HEK293 (cell line): ENCODE results near the gene BCAT1.

Experiments
- IKZF3 ChIP-seq: fragments of 450-650 bp; IDR thresholded peaks from 2 replicates; pipeline ENCODE4 v1.5.0; 2018; ENCODE audit warnings: missing biosample characterization, mild to moderate bottlenecking, missing genetic modification characterization, moderate library complexity
- KLF8 ChIP-seq: fragments of 450-650 bp; formaldehyde crosslinking; IDR thresholded peaks from 2 replicates; pipeline ENCODE4 v1.5.1; 2016; ENCODE audit warnings: missing biosample characterization, missing genetic modification characterization
- MYNN ChIP-seq: fragments of 450-650 bp; formaldehyde crosslinking; IDR thresholded peaks from 2 replicates; pipeline ENCODE4 v1.5.1; 2016; ENCODE audit warnings: missing biosample characterization, missing genetic modification characterization, borderline replicate concordance
- PRDM2 ChIP-seq: fragments of 450-650 bp; formaldehyde crosslinking; IDR thresholded peaks from 2 replicates; pipeline ENCODE4 v1.5.1; 2016; ENCODE audit warnings: missing biosample characterization, missing genetic modification characterization, borderline replicate concordance
- SP7 ChIP-seq: fragments of 450-650 bp; formaldehyde crosslinking; IDR thresholded peaks from 2 replicates; pipeline ENCODE4 v1.5.1; 2016; ENCODE audit warnings: missing biosample characterization, missing genetic modification characterization
- TSHZ1 ChIP-seq: fragments of 450-650 bp; formaldehyde crosslinking; IDR thresholded peaks from 2 replicates; pipeline ENCODE4 v1.5.1; 2016; ENCODE audit warnings: missing biosample characterization, missing genetic modification characterization, borderline replicate concordance
- ZBTB49 ChIP-seq: fragments of 450-650 bp; formaldehyde crosslinking; IDR thresholded peaks from 2 replicates; pipeline ENCODE4 v1.5.1; 2016; ENCODE audit warnings: missing biosample characterization, missing genetic modification characterization, low read depth
- ZBTB7A ChIP-seq: fragments of 450-650 bp; formaldehyde crosslinking; IDR thresholded peaks from 2 replicates; pipeline ENCODE4 v1.5.1; 2016; ENCODE audit warnings: low read depth, missing biosample characterization, missing genetic modification characterization
- ZNF174 ChIP-seq: fragments of 450-650 bp; formaldehyde crosslinking; IDR thresholded peaks from 2 replicates; pipeline ENCODE4 v1.5.0; 2017; ENCODE audit warnings: missing biosample characterization, mild to moderate bottlenecking, missing genetic modification characterization
- ZNF19 ChIP-seq: fragments of 450-650 bp; formaldehyde crosslinking; IDR thresholded peaks from 2 replicates; pipeline ENCODE4; 2016; ENCODE audit warnings: missing biosample characterization, missing genetic modification characterization, low read depth
- ZNF23 ChIP-seq: fragments of 450-650 bp; formaldehyde crosslinking; IDR thresholded peaks from 2 replicates; pipeline ENCODE4 v1.5.1; 2016; ENCODE audit warnings: missing biosample characterization, missing genetic modification characterization, borderline replicate concordance
- ZNF394 ChIP-seq: fragments of 450-650 bp; formaldehyde crosslinking; IDR thresholded peaks from 2 replicates; pipeline ENCODE4 v1.5.1; 2016; ENCODE audit warnings: missing biosample characterization, missing genetic modification characterization, mild to moderate bottlenecking, moderate library complexity, borderline replicate concordance
- ZNF513 ChIP-seq: fragments of 450-650 bp; IDR thresholded peaks from 2 replicates; pipeline ENCODE4 v1.5.1; 2018; ENCODE audit warnings: missing biosample characterization, missing genetic modification characterization
- ZNF518A ChIP-seq: fragments of 450-650 bp; formaldehyde crosslinking; conservative IDR thresholded peaks from 2 replicates; pipeline ENCODE4 v1.5.1; 2016; ENCODE audit warnings: low read depth, missing biosample characterization, missing genetic modification characterization
- ZNF596 ChIP-seq: fragments of 450-650 bp; IDR thresholded peaks from 2 replicates; pipeline ENCODE4 v1.5.0; 2018; ENCODE audit warnings: missing biosample characterization, mild to moderate bottlenecking, missing genetic modification characterization, moderate library complexity
- ZNF658 ChIP-seq: fragments of 450-650 bp; formaldehyde crosslinking; IDR thresholded peaks from 2 replicates; pipeline ENCODE4; 2016; ENCODE audit warnings: missing biosample characterization, missing genetic modification characterization
- ZNF660 ChIP-seq: fragments of 450-650 bp; IDR thresholded peaks from 2 replicates; pipeline ENCODE4 v1.5.1; 2018; ENCODE audit warnings: missing biosample characterization, mild to moderate bottlenecking, missing genetic modification characterization
- ZNF664 ChIP-seq: fragments of 450-650 bp; formaldehyde crosslinking; IDR thresholded peaks from 2 replicates; pipeline ENCODE4 v1.5.1; 2016; ENCODE audit warnings: missing biosample characterization, missing genetic modification characterization
- ZNF830 ChIP-seq: fragments of 450-650 bp; IDR thresholded peaks from 2 replicates; pipeline ENCODE4 v1.5.0; 2018; ENCODE audit warnings: missing biosample characterization, missing genetic modification characterization, low read depth, mild to moderate bottlenecking, moderate library complexity
- ZNF837 ChIP-seq: fragments of 450-650 bp; formaldehyde crosslinking; IDR thresholded peaks from 2 replicates; pipeline ENCODE4 v1.5.1; 2016; ENCODE audit warnings: missing biosample characterization, missing genetic modification characterization

BCAT1 gene

GRCh38 chr12:24937553-24938244 is 11.2 kb downstream of the BCAT1 start (continued):
- no peak for TF ChIP-seq ZBTB49 (tag by site-specific recombination)
- TF ChIP-seq MYNN (tag by site-specific recombination): no peak
- 0 out of 2 replicates have a peak, but pooled peaks have one; percentile 17 for TF ChIP-seq IKZF3
- TF ChIP-seq ZNF23 (tag by site-specific recombination): no peak
- TF ChIP-seq ZNF174 (tag by site-specific recombination): no peak
- TF ChIP-seq KLF8: peak; percentile 27; the same call in 1 of the 2 replicates
- peak; percentile 85; the same call in 1 of the 2 replicates for TF ChIP-seq ZNF394
- no peak for TF ChIP-seq ZNF596 (tag by site-specific recombination)
- no peak for TF ChIP-seq ZBTB7A (tag by site-specific recombination)
- TF ChIP-seq ZNF837 (tag by site-specific recombination): no peak
- TF ChIP-seq PRDM2 (tag by site-specific recombination): 0 out of 2 replicates have a peak, but pooled peaks have one; percentile 24
- no peak for TF ChIP-seq ZNF658 (tag by site-specific recombination)
- TF ChIP-seq TSHZ1: 0 out of 2 replicates have a peak, but pooled peaks have one; percentile 36
- TF ChIP-seq ZNF19 (tag by site-specific recombination): no peak
- TF ChIP-seq ZNF830 (tag by site-specific recombination): no peak
- no peak for TF ChIP-seq ZNF518A
- no peak for TF ChIP-seq ZNF513
- TF ChIP-seq SP7 (tag by site-specific recombination): peak; percentile 60
- TF ChIP-seq ZNF664 (tag by site-specific recombination): no peak
- TF ChIP-seq ZNF660: 0 out of 2 replicates have a peak, but pooled peaks have one; percentile 19
